Sigmoid colon (tissue), 7 donors: ENCODE measurements around the gene AK3. TPM values are rescaled to one million over a fixed set of nuclear protein-coding genes. Genes with fewer than 3 reads are reported as not detected.
"Not testable (repeated sequence)": the region's sequence is repeated elsewhere in the genome, so short reads cannot be mapped to it uniquely, and the experiment has no call there.

Experiments
- DNase-seq: peaks from one replicate; pipeline ENCODE4 v3.0.0-alpha.2; 2019
- H3K27ac ChIP-seq, 4 donors: fragments of 200-600 bp; sonication (generic); one replicate each; pipeline ENCODE4 v1.5.1; 2016 to 2019; ENCODE audit warnings: mild to moderate bottlenecking in 1 of 4
- H3K27me3 ChIP-seq, 3 donors: fragments of 200-600 bp; sonication (generic); one replicate each; pipeline ENCODE4 v1.5.1; 2019; ENCODE audit warnings: mild to moderate bottlenecking in 1 of 3
- H3K36me3 ChIP-seq, 4 donors: fragments of 200-600 bp; sonication (generic); one replicate each; pipeline ENCODE4 v1.5.1; 2016 to 2019
- H3K4me1 ChIP-seq, 4 donors: fragments of 200-600 bp; sonication (generic); one replicate each; pipeline ENCODE4 v1.5.1; 2017 to 2019
- H3K4me3 ChIP-seq, 4 donors: fragments of 200-600 bp; sonication (generic); one replicate each; pipeline ENCODE4 v1.5.1; 2017 to 2019; ENCODE audit warnings: mild to moderate bottlenecking in 2 of 4, moderate library complexity in 1 of 4
- H3K9me3 ChIP-seq, 4 donors: fragments of 200-600 bp in 3 of 4; sonication (generic) in 3 of 4; one replicate each; pipeline versions ENCODE4 v1.5.1 to v1.6.1; 2013 to 2019
- EP300 ChIP-seq, 4 donors: sonication (generic); formaldehyde crosslinking; IDR thresholded peaks; one replicate each; pipeline ENCODE4 v1.6.1; 2017; ENCODE audit warnings: antibody characterized with exemption in 4 of 4
- POLR2A ChIP-seq, 2 donors: fragments of 450-650 bp; IDR thresholded peaks; one replicate each; pipeline ENCODE4 v1.6.1; 2016; ENCODE audit warnings: antibody characterized with exemption in 2 of 2, mild to moderate bottlenecking in 2 of 2, moderate library complexity in 2 of 2
- POLR2AphosphoS5 ChIP-seq, 4 donors: sonication (generic); formaldehyde crosslinking; IDR thresholded peaks; one replicate each; pipeline ENCODE4 v1.6.1; 2017; ENCODE audit warnings: antibody characterized with exemption in 4 of 4
- WGBS, 2 donors: extraction: QIAGEN DNeasy Blood & Tissue Kit; methylation state at CpG; one replicate each; pipeline ENCODE4 v1.1.7; 2013; 5-methylcytosine and 5-hydroxymethylcytosine counted together
- intact Hi-C: fragments of 100-400 bp; cut with DNase I; formaldehyde crosslinking; loops from one replicate; pipeline ENCODE4 v1.15.1; 2023
- polyA plus RNA-seq, 3 donors: library from polyadenylated mRNA; stranded (reverse); fragments of 200-250 nt; gene quantifications; one replicate each; pipeline ENCODE4 v1.2.3, GENCODE V29; 2013
- total RNA-seq, 4 donors: library from RNA; depleted of rRNA; stranded (reverse); fragments of >200 nt; gene quantifications; one replicate each; pipeline ENCODE4 v1.1.0, GENCODE V29; 2016
- TF ChIP-seq, protein P1 (sequence below), 4 experiments: fragments of 450-650 bp in 3 of 4; fragments of 200-600 bp in 1 of 4; IDR thresholded peaks; one replicate each; pipeline ENCODE4 v1.5.1; 2016 to 2019; ENCODE audit warnings: antibody characterized with exemption in 4 of 4, mild to moderate bottlenecking in 3 of 4, moderate library complexity in 2 of 4
- donor health status: healthy with polysubstance abuse.
- donor health status: Bipolar disorder and iron deficiency.
- donor health status: healthy.

The AK3 gene
- total and polyA plus RNA-seq, 7 donors, result 36.8 to 122 (median 102) TPM

DNA sequence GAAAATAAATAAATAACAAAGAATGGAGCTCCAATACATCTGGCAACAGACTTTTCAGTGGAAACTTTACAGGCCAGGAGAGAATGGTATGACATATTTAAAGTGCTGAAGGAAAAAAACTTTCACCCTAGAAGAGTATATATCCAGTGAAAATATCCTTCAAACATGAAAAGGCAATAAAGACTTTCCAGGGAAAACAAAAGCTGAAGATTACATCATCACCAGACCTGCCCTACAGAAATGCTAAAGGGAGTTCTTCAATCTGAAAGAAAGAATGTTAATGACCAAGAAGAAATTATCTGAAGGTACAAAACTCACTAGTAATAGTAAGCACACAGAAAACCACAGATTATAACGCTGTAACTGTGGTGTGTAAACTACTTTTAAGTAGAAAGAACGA, 43.4 kb upstream of the AK3 start:
- Histone ChIP-seq H3K4me3 (no peak overlapping the region), H3K36me3 (no peaks in the 10 kb centered on the region), H3K27ac (no peak overlapping the region), H3K4me1 (no peaks in the 10 kb centered on the region), H3K9me3 (no peaks in the 10 kb centered on the region), H3K27me3 (no peaks in the 10 kb centered on the region)
- intact Hi-C loops, result no loop called here
- DNase-seq, result no peak
- TF ChIP-seq, protein P1, sequence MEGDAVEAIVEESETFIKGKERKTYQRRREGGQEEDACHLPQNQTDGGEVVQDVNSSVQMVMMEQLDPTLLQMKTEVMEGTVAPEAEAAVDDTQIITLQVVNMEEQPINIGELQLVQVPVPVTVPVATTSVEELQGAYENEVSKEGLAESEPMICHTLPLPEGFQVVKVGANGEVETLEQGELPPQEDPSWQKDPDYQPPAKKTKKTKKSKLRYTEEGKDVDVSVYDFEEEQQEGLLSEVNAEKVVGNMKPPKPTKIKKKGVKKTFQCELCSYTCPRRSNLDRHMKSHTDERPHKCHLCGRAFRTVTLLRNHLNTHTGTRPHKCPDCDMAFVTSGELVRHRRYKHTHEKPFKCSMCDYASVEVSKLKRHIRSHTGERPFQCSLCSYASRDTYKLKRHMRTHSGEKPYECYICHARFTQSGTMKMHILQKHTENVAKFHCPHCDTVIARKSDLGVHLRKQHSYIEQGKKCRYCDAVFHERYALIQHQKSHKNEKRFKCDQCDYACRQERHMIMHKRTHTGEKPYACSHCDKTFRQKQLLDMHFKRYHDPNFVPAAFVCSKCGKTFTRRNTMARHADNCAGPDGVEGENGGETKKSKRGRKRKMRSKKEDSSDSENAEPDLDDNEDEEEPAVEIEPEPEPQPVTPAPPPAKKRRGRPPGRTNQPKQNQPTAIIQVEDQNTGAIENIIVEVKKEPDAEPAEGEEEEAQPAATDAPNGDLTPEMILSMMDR (IDR thresholded peaks at IDR 0.05), result no peak
- TF ChIP-seq POLR2A (IDR thresholded peaks at IDR 0.05) (no peak), EP300 (IDR thresholded peaks at IDR 0.05) (no peak), POLR2AphosphoS5 (IDR thresholded peaks at IDR 0.05) (no peak)
- WGBS, 2 donors, result 51 to 78% methylated on average over 2 of the region's 2 CpGs

DNA sequence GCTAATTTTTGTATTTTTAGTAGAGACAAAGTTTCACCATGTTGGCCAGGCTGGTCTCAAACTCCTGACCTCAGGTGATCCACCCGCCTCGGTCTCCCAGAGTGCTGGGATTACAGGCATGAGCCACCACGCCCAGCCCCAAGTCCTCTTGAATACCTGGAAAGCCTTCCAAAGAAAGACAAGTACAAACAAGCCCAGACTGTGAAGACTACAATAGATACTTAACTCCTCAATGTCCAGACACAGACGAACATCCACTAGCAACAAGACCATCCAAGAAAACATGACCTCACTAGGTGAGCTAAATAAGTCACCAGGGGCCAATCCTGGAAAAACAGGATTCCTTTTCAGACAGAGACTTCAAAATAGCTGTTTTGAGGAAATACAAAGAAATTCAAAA, 42.2 kb upstream of the AK3 start:
- 82 to 93% methylated on average over 4 of the region's 4 CpGs for WGBS, 2 donors
- H3K4me1 ChIP-seq, H3K4me3 ChIP-seq, H3K36me3 ChIP-seq, H3K9me3 ChIP-seq, intact Hi-C loops, H3K27me3 ChIP-seq, H3K27ac ChIP-seq, DNase-seq: not testable (repeated sequence)

DNA sequence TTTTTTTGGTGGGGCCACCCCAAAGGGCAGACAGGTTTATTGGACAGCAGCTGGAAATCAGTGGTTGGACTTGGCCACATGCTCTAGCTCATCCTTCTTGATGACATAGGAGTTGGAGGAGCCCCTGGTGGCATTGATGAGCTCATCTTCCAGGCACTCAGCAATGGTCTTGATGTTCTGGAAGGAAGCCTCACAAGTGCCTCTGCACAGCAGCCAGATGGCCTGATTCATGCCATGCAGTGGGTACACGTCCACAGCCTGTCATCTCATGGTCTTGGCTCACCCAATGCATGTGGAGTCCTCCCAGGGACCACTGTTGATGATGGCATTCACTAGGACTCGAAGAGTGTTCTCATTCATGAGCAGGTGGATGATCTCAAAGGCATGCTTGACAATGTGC, 40.4 kb upstream of the AK3 start:
- Histone ChIP-seq H3K27me3 (no peaks in the 10 kb centered on the region), H3K9me3 (no peaks in the 10 kb centered on the region), H3K4me1 (no peaks in the 10 kb centered on the region), H3K4me3 (no peak overlapping the region), H3K27ac (no peak overlapping the region), H3K36me3 (no peaks in the 10 kb centered on the region)
- TF ChIP-seq EP300 (IDR thresholded peaks at IDR 0.05), result no peak
- no peak for TF ChIP-seq POLR2A (IDR thresholded peaks at IDR 0.05)
- TF ChIP-seq, protein P1 (IDR thresholded peaks at IDR 0.05), result no peak
- no peak for TF ChIP-seq POLR2AphosphoS5 (IDR thresholded peaks at IDR 0.05)
- intact Hi-C loops, result no loop called here
- DNase-seq, result no peak
- WGBS, 2 donors, result 70 to 81% methylated on average over 2 of the region's 2 CpGs

DNA sequence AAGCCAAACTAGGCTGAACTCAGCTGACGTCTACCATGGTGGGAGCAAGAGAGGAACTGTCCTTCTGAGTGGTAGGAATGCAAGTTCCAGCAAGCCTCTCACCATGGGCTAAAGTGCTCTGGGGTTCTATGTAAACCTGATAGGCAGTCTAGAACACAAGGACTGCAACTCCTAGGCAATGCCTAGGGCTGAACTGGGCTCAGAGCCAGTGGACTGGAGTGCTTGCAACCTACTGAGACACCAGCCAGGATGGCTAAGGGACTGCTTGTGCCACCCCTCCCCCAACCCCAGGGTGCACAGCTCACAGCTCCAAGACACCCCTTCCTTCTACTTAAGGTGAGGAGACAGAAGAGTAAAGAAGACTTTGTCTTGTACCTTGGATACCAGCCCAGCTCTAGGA, 39.6 kb upstream of the AK3 start:
- intact Hi-C loops, result no loop called here
- no peak overlapping the region for H3K4me3 ChIP-seq
- 95 to 100% methylated on average over 1 of the region's 1 CpG for WGBS, 2 donors

DNA sequence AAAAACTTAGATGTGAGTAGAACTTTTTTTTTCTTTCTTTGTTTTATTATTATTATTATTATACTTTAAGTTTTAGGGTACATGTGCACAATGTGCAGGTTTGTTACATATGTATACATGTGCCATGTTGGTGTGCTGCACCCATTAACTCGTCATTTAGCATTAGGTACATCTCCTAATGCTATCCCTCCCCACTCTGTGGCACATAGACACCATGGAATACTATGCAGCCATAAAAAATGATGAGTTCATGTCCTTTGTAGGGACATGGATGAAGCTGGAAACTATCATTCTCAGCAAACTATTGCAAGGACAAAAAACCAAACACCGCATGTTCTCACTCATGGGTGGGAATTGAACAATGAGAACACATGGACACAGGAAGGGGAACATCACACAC, 34.0 kb upstream of the AK3 start:
- 72 to 83% methylated on average over 1 to 2 of the region's 2 CpGs for WGBS, 2 donors
- H3K36me3 ChIP-seq, intact Hi-C loops: not testable (repeated sequence)

More for the DNA sequence above, 39.6 kb upstream of the AK3 start:
- no peak for DNase-seq
- TF ChIP-seq EP300 (IDR thresholded peaks at IDR 0.05) (no peak), POLR2AphosphoS5 (IDR thresholded peaks at IDR 0.05) (no peak), POLR2A (IDR thresholded peaks at IDR 0.05) (no peak)
- TF ChIP-seq, protein P1 (IDR thresholded peaks at IDR 0.05), result no peak
- Histone ChIP-seq H3K27me3 (no peaks in the 10 kb centered on the region), H3K9me3 (no peaks in the 10 kb centered on the region), H3K36me3 (no peaks in the 10 kb centered on the region), H3K4me1 (no peaks in the 10 kb centered on the region), H3K27ac (no peak overlapping the region)

DNA sequence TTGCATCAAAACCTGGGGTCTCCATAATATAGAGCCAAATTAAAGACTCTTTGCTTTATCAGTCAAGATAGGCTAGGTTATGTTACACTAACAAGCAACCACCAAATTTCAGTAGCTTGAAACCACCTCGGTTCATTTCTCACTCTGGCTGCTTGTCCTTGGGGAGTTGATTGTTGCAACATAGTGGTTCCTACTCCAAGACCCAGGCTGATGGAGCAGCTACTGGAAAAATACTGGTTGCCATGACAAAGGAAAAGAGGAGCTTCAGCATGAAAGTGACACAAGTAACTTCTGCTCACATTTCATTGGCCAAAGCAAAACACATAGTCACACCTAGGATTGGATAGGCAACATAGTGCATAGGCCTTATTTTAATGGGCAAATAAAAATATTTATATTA, 33.2 kb upstream of the AK3 start:
- intact Hi-C loops, result no loop called here
- no peak for TF ChIP-seq POLR2AphosphoS5 (IDR thresholded peaks at IDR 0.05)
- TF ChIP-seq, protein P1 (IDR thresholded peaks at IDR 0.05), result no peak
- no peak for TF ChIP-seq EP300 (IDR thresholded peaks at IDR 0.05)
- no peaks in the 10 kb centered on the region for H3K27me3 ChIP-seq
- no peaks in the 10 kb centered on the region for H3K36me3 ChIP-seq
- H3K9me3 ChIP-seq, result no peaks in the 10 kb centered on the region
- no peak overlapping the region for H3K27ac ChIP-seq
- WGBS, 2 donors, result 79 to 85% methylated on average over 1 of the region's 1 CpG
- H3K4me3 ChIP-seq, result no peak overlapping the region
- no peaks in the 10 kb centered on the region for H3K4me1 ChIP-seq
- peak; percentile 81 for DNase-seq

More for the DNA sequence above, 34.0 kb upstream of the AK3 start:
- not testable (repeated sequence) for H3K27ac ChIP-seq, H3K9me3 ChIP-seq, H3K4me1 ChIP-seq, H3K27me3 ChIP-seq, H3K4me3 ChIP-seq, DNase-seq
